Gastroesophageal sphincter (tissue), 2 donors: ENCODE data around the gene RHBDD3.

Source experiments
- POLR2A ChIP-seq, 2 donors: fragments of 450-650 bp; IDR thresholded peaks; one replicate each; pipeline ENCODE4 v1.6.1; 2017; ENCODE audit warnings: antibody characterized with exemption in 2 of 2, mild to moderate bottlenecking in 2 of 2, moderate library complexity in 1 of 2
- POLR2AphosphoS5 ChIP-seq: sonication (generic); formaldehyde crosslinking; IDR thresholded peaks from one replicate; pipeline ENCODE4 v1.6.1; 2017; ENCODE audit warnings: antibody characterized with exemption

DNA sequence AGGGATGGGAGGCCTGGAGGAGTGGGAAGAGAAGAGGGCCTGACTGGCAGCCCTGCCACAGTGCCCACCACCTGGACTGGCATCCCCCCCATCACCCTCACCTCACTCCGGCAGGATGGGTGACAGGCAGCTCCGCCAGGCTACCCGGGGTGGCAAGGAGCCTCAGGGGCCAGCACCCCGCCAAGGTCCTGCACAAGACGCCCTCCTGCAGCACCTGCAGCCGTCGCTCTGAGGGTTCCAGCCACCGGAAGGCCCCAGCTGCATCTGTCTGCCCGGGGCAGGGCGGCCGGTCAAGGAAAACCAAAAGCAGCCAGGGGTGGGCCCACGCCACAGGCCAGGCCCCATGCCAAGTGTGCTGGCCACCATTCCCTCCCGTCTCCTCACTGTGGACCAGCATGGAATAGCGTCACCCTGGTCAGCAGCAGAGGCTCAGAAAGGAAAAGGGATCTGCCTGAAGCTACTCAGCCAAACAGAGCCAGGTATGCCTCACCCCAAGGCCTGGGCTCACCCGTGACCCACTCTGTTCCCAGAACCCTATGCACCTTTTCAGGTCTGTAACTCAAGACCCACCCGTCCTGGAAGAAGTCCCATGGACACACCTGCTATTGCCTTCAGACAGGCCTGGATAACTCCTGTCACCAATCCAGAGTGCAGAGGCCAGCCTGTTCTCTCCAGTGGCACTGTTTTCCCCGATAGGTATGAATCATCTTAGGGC, 7.0 kb downstream of the RHBDD3 start:
- TF ChIP-seq POLR2A (IDR thresholded peaks at IDR 0.05) = no peak
- TF ChIP-seq POLR2AphosphoS5 = no peak
